Body of pancreas (tissue), 4 donors: ENCODE results near the gene COL6A3.

ENCODE experiments used
- CTCF ChIP-seq, 7 experiments: fragments of 450-650 bp in 4 of 7; fragments of 200-600 bp in 3 of 7; sonication (generic) in 3 of 7; IDR thresholded peaks; one replicate each; pipeline ENCODE4 v1.5.1; 2016 to 2019; ENCODE audit warnings: antibody characterized with exemption in 7 of 7
- POLR2A ChIP-seq, 3 donors: fragments of 450-650 bp; IDR thresholded peaks; one replicate each; pipeline ENCODE4 v1.6.1; 2016; ENCODE audit warnings: antibody characterized with exemption in 3 of 3, mild to moderate bottlenecking in 2 of 3

DNA sequence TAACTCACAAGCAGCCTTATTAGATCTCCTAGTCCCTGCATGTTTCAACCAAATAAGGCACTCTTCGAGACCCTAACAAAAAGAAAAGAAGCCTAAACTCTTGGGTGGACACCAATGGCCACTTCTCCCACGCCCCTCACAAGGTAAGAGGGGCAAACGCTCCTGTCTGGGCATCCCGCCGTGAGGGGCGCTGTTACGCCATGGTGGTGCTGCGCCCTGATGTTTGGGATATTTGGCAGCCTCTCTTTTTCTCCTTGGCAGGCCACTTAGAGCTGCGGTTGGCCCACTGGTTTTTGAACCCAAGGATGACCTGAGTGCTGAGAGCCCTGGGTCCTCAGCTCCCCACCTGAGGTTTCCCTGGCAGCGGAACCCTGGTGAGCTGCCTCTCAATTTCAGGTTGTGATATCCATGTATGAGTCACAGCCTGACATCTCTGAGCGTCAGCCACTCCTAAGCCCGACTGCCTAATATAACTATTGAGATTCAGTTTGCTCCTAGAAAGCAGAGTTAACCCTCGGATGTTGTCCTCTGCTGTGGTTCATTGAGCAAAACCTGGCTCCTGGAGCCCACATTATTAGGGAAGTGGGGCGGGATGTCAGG is 103.3 kb downstream of the COL6A3 start:
- TF ChIP-seq CTCF (IDR thresholded peaks at IDR 0.05) (no peak), POLR2A (IDR thresholded peaks at IDR 0.05) (no peak)
